Measurements from ENCODE around the gene CD70. TPM values are rescaled to one million over a fixed set of nuclear protein-coding genes. Genes with fewer than 3 reads are reported as not detected.

Gene CD70
- total and polyA plus RNA-seq, 2 of the 8 experiments (the other 6 are each of a cell fraction or from before 2014, with no cell fraction given), result 1.3 to 12.0 TPM

DNA sequence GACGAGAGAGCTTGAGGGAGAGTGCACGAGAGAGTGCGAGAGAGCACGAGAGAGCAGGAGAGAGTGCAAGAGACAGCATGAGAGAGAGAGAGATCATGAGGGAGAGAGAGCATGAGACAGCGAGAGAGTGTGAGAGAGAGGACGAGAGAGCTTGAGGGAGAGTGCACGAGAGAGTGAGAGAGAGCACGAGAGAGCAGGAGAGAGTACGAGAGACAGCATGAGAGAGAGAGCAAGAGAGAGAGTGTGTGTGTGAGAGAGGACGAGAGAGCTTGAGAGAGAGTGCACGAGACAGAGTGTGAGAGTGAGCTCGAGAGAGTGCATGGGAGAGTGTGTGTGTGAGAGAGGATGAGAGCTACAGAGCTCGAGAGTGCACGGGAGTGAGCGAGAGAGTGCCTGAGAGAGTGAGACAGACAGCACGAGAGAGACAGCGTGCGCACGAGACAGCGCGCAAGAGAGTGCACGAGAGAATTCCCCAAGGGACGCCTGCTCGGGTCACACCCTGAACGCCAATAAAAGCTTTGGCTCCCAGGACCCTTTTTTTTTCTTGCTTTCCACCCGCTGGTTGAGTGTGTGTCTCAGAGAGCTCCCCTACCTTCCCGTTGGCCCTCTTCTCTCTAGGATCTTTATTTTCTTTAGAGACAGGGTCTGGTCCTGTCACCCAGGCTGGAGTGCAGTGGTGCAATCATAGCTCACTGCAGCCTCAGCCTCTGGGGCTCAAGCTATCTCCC lies 3.7 kb downstream of the CD70 start (continued):
- TF ChIP-seq SAP30 (IDR thresholded peaks at IDR 0.05; ENCODE audit: insufficient read depth, insufficient replicate concordance, low read length) (no peak), TCF12 (IDR thresholded peaks at IDR 0.05; ENCODE audit: low read depth, low read length) (0 out of 2 replicates have a peak, but pooled peaks have one; percentile 11), FOSL1 (IDR thresholded peaks at IDR 0.05; ENCODE audit: insufficient read depth, low read depth, low read length) (no peak), GABPA (IDR thresholded peaks at IDR 0.05; ENCODE audit: borderline replicate concordance, insufficient read depth, low read length) (no peak), TAF1 (IDR thresholded peaks at IDR 0.05; ENCODE audit: low read depth, low read length) (no peak), HDAC6 (IDR thresholded peaks at IDR 0.05; ENCODE audit: low read depth, low read length) (peak; percentile 62), ASH2L (IDR thresholded peaks at IDR 0.05; ENCODE audit: low read length) (peak; percentile 93), EGR1 (IDR thresholded peaks at IDR 0.05; ENCODE audit: borderline replicate concordance, low read depth, low read length) (peak; percentile 99), EP300 (IDR thresholded peaks at IDR 0.05; ENCODE audit: borderline replicate concordance in 1 of 2, low read depth in 2 of 2, low read length in 2 of 2) (no peak), YY1 (IDR thresholded peaks at IDR 0.05; ENCODE audit: low read depth, low read length) (peak; percentile 59; the same call in 1 of the 2 replicates), SIX5 (IDR thresholded peaks at IDR 0.05; ENCODE audit: low read depth, low read length) (no peak), SIRT6 (IDR thresholded peaks at IDR 0.05; ENCODE audit: low read length) (peak; percentile 46), SRF (IDR thresholded peaks at IDR 0.05; ENCODE audit: low read depth, low read length) (no peak), SP4 (IDR thresholded peaks at IDR 0.05; ENCODE audit: low read length) (no peak), RBBP5 (IDR thresholded peaks at IDR 0.05; ENCODE audit: borderline replicate concordance, low read depth, low read length) (peak; percentile 96), NANOG (IDR thresholded peaks at IDR 0.05; ENCODE audit: insufficient read depth, low read depth, low read length, poor library complexity, severe bottlenecking) (no peak), GTF2F1 (IDR thresholded peaks at IDR 0.05; ENCODE audit: borderline replicate concordance, low read depth, low read length) (no peak), RAD21 (IDR thresholded peaks at IDR 0.05 in 1 of 2, conservative IDR thresholded peaks at IDR 0.05 in 1 of 2; ENCODE audit: low read depth in 2 of 2, low read length in 2 of 2) (no peak), ZNF274 (IDR thresholded peaks at IDR 0.05; ENCODE audit: borderline replicate concordance, extremely low read depth, low read length) (no peak)
- TF ChIP-seq, protein P1, sequence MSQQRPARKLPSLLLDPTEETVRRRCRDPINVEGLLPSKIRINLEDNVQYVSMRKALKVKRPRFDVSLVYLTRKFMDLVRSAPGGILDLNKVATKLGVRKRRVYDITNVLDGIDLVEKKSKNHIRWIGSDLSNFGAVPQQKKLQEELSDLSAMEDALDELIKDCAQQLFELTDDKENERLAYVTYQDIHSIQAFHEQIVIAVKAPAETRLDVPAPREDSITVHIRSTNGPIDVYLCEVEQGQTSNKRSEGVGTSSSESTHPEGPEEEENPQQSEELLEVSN (IDR thresholded peaks at IDR 0.05), result 0 out of 2 replicates have a peak, but pooled peaks have one; percentile 31
- TF ChIP-seq, protein P2, sequence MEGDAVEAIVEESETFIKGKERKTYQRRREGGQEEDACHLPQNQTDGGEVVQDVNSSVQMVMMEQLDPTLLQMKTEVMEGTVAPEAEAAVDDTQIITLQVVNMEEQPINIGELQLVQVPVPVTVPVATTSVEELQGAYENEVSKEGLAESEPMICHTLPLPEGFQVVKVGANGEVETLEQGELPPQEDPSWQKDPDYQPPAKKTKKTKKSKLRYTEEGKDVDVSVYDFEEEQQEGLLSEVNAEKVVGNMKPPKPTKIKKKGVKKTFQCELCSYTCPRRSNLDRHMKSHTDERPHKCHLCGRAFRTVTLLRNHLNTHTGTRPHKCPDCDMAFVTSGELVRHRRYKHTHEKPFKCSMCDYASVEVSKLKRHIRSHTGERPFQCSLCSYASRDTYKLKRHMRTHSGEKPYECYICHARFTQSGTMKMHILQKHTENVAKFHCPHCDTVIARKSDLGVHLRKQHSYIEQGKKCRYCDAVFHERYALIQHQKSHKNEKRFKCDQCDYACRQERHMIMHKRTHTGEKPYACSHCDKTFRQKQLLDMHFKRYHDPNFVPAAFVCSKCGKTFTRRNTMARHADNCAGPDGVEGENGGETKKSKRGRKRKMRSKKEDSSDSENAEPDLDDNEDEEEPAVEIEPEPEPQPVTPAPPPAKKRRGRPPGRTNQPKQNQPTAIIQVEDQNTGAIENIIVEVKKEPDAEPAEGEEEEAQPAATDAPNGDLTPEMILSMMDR (IDR thresholded peaks at IDR 0.05; ENCODE audit: control extremely low read depth in 1 of 3, insufficient read depth in 1 of 3, low read depth in 1 of 3, low read length in 3 of 3), result no peak
